ENCODE results near the gene REPIN1.
"Not testable (repeated sequence)": the region's sequence is repeated elsewhere in the genome, so short reads cannot be mapped to it uniquely, and the experiment has no call there.

REPIN1 gene

GRCh38 chr7:150374472-150374871, 5.8 kb downstream of the REPIN1 start:
- in situ Hi-C loops (cut with MboI; ENCODE audit: low sequenced_read_pairs), result no loop called here

- in situ Hi-C loops (cut with MboI; ENCODE audit: low sequenced_read_pairs), result no loop called here
Observed at GRCh38 chr7:150375662-150376521, 7.3 kb downstream of the REPIN1 start.

DNA sequence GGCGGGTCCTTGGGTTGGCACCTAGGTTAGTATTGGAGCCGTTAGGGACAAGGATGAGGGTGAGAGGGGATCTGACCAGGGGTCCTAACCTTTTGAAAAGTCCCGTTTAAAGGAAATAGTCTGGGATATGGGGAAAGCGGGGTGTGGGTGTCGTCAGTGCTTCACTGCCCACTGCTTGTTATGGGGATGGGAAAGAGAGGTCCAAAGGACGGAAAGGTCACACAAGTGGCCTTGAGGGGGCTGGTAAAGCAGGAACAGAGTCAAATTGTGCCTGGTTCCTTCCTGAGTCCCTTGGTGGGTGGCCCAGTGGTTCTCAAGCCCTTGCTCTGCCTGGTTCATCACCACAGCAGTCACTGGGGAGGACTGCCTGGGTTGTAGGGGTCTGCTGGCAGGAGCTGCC, 7.9 kb downstream of the REPIN1 start:
- in situ Hi-C loops (cut with MboI; ENCODE audit: low sequenced_read_pairs), result no loop called here

DNA sequence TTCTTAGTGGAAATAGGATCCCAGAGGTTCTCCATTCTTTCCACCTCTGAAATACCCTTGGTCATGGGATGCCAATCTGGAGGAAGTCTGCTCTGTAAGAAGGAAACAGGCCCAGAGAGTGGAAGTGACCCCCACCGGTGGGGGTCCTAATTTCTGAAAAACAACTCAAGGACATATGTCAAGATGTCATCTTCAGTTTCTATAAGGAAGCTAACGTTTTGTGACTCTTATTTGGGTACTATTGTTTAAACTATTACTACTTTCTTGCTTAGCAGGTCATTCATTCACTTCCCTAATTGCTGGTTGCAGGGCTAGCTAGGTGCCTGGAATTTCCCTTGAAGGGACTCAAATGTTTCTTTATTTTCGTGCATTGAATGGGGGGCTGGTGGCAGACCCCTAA, 8.6 kb downstream of the REPIN1 start:
- in situ Hi-C loops (cut with MboI; ENCODE audit: low sequenced_read_pairs), result no loop called here

GRCh38 chr7:150377635-150378034, 9.0 kb downstream of the REPIN1 start:
- in situ Hi-C loops (cut with MboI; ENCODE audit: low sequenced_read_pairs), result no loop called here

DNA sequence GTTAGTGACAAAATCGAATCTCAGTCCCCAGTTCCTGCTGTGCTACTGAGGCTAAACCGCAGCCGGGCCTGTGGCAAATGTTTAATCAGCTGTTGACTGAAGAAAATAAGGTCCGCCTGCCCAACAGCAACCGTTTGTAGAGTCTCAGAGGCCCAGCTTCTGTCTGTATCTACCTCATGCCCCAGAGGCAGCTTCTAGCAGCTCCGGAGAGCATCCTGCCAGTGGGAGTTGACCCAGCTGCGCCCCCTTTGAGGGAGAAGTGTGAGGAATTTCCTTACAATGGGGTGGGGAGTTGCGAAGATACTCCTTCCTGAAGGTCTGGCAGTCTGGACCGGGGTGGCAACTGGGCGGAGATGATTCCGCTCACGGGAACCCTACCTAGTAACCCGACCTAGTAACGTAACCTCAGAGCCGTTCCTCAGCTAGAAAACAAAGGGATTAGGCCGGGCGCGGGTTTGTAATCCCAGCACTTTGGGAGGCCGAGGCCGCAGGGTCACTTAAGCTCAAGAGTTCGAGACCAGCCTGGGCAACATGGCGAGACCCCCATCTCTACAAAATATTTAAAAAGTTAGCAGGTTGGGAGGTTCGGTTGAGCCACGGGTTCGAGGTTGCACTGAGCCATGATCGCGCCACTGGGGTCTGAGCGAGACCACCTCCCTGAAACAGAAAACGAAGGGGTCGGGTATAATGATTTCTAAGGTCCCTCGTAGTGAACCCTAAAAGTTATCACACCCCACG, 9.7 kb downstream of the REPIN1 start:
- in situ Hi-C loops (cut with MboI; ENCODE audit: low sequenced_read_pairs), result no loop called here

DNA sequence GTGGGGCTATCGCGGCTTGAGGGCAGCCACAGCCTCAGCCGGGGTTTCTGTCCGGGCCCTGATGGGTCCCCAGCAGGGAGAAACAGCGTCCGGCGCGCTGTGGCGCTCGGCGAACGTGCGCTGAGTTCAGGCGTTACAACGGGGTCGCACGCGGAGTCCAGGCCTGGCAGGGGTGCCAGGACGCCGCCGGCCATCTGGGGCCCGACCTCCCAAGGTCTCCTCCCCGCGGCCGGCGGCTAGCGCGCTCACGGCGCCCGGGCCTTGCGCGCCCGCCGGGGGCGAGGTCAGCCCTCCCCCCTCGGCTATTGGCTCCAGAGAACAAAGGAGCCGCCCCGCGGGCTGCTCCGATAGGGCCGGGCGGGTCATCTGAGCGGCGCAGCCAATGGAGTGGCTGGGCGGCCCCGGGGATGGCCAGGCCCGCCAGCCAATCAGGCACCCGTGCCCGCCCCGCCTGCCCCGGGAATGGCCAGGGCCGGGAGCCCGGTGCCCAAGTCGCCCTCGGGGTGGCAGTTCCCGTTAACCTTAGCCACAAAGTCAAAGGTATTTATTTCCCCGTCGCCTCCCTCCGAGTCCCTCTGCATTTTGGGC, 10.3 kb downstream of the REPIN1 start, which contains the start of gene ZNF775:
TSS of gene ZNF775 (plus strand) at position 478 of the 588 bp plus-strand sequence. CDS start 9,141 bp downstream, outside the sequence.
- in situ Hi-C loops (cut with MboI; ENCODE audit: low sequenced_read_pairs), result no loop called here

GRCh38 chr7:150379441-150380379, 11.1 kb downstream of the REPIN1 start:
- in situ Hi-C loops (cut with MboI; ENCODE audit: low sequenced_read_pairs), result no loop called here

- in situ Hi-C loops (cut with MboI; ENCODE audit: low sequenced_read_pairs), result no loop called here
Observed at GRCh38 chr7:150380463-150380862, 11.8 kb downstream of the REPIN1 start.

GRCh38 chr7:150381096-150381495, 12.5 kb downstream of the REPIN1 start:
- in situ Hi-C loops (cut with MboI; ENCODE audit: low sequenced_read_pairs), result no loop called here

GRCh38 chr7:150381785-150382122, 13.1 kb downstream of the REPIN1 start:
- in situ Hi-C loops (cut with MboI; ENCODE audit: low sequenced_read_pairs), result no loop called here

GRCh38 chr7:150382123-150382843, 13.7 kb downstream of the REPIN1 start:
- in situ Hi-C loops (cut with MboI; ENCODE audit: low sequenced_read_pairs), result no loop called here

DNA sequence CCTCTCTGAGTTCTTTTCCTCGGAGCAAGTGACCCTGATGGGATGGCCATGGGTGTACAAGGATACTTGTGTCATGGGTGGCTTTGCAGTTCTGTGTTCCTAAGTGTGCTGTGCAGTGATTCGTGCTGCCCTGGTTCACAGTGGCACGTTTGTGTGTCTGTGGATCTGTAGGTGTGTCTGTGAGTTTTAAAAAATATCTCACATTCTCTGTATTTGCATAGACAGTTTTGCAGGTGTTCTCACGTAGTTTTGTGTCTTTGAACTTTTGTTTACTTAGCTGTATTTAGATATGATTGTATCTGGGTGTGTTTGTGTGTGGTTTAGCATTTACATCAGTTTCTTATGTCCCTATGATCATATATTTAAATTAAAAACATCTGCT, 14.2 kb downstream of the REPIN1 start:
- in situ Hi-C loops (cut with MboI; ENCODE audit: low sequenced_read_pairs), result no loop called here

DNA sequence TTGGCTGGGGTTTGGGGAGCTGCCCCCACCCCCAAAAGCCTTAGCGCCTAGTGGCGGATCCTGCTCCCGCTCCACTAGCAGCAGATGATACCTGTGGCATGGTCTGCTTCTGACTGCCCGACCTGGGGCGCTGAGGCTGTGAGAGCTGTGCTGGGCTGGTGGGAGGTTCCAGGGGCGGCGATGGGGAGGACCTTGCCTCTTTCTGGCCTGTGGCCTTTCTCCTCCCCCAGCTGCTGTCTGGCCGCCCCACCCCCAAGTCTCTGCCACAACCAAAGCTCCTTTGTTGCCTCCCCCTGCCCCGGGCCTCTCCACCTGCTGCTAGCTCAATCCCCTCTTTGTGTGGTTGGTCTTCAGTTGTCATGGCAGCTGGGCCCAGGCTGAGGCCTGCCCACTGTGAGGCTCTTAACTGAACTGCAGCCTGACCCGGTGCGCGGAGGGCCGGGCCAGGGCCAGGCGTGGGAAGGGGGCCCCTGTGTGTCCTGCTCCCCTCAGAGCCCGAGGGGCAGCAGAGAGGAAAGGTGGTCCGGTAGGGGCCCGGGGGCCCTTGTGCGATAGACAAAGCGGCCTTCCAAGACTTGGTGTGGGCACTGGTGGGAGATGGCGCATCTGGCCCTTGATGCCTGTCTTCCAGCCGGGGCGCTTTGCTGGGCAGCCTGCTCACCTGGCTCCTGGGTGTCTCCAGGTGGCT, 15.2 kb downstream of the REPIN1 start:
- in situ Hi-C loops (cut with MboI; ENCODE audit: low sequenced_read_pairs), result no loop called here

DNA sequence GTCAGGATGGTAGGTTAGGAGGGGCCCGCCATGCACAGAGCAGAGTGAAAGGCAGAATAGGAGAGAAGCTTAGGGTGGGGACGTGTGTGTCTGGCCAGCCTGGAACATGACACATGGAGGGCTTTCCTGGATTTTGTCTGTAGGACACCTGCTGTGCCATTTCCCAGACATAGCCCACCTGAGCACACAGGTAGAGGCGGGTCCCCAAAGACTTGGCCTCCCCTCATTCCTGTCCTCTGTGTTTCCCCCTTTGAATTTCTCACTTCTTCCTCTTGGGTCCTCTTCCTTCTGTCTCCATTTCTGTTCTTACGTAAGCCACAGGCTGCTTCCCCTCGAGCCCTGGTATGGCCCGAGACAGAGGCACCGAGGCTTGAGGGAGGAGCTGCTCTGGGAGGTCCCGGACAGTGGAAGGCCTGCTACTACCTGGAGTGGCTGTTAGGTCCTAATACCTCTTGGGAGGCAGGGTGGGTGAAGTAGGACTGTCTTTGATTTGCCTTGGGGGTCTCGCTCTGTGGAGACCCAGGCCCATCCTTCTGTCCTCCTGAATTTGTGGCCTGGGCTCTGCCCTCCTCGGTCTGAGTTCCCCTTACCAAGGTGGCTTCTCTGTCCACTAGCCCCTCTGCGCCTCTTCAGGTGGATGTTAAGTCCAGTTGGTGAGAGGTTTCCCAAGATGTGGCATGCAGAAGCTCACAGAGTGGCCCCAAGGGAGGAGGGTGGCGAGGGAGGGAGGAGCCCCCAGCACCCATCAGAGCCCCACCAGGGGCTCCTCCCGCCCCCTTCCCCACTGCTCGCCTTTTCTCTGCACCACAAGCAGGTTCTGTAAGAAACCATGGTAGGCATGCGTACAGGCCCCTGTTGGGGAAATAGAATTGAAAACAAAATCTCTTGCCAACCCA, 16.0 kb downstream of the REPIN1 start:
- in situ Hi-C loops (cut with MboI; ENCODE audit: low sequenced_read_pairs), result no loop called here

DNA sequence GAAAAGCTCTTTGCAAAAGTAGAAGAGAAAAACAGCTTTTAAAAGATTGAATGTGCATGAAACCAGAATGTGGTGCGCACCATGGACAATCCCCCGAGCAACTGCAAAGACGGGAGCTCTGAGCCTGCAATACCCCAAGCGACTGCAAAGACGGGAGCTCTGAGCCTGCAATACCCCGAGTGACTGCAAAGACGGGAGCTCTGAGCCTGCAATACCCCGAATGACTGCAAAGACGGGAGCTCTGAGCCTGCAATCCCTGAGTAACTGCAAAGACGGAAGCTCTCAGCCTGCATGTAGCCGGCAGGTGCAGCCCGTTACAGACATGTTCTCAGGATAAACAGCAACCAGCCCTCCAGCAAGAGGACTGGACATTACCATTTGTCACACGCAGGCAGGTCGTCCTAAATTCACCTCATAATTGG, 16.7 kb downstream of the REPIN1 start:
- in situ Hi-C loops (cut with MboI; ENCODE audit: low sequenced_read_pairs), result no loop called here

DNA sequence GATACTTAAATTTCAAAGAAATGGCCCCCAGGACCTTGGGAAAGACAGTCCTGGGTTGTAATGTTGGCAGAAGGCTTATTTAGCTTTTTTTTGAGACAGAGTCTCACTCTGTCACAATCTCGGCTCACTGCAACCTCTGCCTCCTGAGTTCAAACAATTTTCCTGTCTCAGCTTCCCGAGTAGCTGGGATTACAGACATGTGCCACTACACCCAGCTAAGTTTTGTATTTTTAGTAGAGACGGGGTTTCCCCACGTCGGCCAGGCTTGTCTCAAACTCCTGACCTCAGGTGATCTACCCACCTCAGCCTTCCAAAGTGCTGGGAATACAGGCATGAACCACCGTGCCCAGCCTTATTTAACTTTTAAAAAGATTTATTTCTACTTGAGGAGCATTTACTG, 17.3 kb downstream of the REPIN1 start:
- in situ Hi-C loops (cut with MboI; ENCODE audit: low sequenced_read_pairs), result not testable (repeated sequence)

DNA sequence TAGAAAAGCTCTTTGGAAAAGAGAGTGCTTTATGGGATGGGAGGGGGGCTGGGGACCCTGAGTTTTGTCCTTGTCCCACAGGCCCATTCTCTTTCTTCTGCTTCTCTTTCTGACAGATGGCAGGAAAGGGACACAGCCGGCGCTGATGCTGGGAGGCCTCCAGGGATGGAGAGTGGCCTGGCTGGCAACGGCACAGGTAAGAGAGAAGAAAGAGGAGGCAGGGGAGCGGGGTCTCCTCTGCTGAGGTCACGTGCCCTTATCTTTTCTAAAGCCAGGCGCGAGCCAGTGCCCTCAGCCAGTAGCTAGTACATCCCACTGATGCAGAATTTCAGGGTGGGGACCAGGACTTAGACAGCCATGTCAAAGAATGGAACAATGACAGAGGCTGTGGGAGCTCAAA, 19.7 kb downstream of the REPIN1 start:
- in situ Hi-C loops (cut with MboI; ENCODE audit: low sequenced_read_pairs), result no loop called here
